ENCODE measurements around the gene SLC46A1.
A peak's percentile ranks its signal among the peaks of the same experiment; 100 is the strongest.
"Not testable (repeated sequence)": the region's sequence is repeated elsewhere in the genome, so short reads cannot be mapped to it uniquely, and the experiment has no call there.

SLC46A1 gene

GRCh38 chr17:28405632-28406472, at the start of gene SLC46A1:
Gene SLC46A1 (minus strand): TSS chr17:28406212. CDS start chr17:28406114, 98 bp downstream.
- DNase-seq (ENCODE audit: low spot score): peak; percentile 59

DNA sequence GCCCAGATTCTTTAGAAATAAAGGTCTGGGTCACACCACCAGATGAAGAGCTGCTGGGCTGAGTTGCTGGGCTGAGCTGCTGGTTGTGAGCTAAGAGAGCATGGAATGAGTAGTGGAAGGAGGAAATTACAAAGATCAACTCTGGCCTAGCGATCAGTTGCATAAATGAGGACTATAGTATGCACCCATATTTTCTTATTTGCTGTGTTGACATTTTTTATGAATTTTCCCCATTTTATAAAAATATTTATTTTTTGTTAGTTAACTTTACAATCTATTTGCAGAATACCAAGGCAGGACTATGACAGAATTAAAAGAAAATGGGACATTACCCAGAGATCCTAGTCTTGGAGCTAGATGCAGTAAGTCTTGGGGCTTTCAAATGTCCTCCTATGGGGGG, 43.8 kb upstream of the SLC46A1 start:
- no peak for DNase-seq (ENCODE audit: low spot score)

GRCh38 chr17:28447396-28447760, 41.4 kb upstream of the SLC46A1 start:
- no peak for DNase-seq (ENCODE audit: low spot score)

DNA sequence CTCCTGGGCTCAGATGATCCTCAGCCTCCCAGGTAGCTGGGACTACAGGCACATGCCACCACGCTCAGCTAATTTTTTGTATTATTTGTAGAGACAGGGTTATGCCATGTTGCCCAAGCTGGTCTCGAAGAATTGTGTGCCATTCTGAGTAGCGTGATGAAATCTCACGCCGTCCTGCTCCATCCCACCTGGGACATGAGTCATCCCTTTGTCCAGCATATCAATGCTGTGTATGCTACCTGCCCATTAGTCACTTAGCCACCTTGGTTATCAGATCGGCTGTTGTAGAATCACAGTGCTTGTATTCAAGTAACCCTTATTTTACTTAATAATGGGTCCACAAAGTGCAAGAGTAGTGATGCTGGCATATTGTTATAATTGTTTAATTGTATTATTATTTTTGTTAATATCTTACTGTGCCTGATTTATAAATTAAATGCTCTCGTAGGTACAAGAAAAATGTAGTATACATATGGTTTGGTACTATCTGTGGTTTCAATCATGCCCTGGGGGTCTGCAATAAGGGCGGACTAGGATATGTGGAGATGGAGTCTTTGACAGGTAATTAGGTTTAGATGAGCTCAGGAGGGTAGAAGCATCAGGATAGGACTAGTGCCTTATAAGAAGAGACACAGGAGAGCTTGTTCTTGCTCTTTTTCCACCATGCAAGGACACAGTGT, 40.8 kb upstream of the SLC46A1 start:
- no peak for DNase-seq (ENCODE audit: low spot score)

DNA sequence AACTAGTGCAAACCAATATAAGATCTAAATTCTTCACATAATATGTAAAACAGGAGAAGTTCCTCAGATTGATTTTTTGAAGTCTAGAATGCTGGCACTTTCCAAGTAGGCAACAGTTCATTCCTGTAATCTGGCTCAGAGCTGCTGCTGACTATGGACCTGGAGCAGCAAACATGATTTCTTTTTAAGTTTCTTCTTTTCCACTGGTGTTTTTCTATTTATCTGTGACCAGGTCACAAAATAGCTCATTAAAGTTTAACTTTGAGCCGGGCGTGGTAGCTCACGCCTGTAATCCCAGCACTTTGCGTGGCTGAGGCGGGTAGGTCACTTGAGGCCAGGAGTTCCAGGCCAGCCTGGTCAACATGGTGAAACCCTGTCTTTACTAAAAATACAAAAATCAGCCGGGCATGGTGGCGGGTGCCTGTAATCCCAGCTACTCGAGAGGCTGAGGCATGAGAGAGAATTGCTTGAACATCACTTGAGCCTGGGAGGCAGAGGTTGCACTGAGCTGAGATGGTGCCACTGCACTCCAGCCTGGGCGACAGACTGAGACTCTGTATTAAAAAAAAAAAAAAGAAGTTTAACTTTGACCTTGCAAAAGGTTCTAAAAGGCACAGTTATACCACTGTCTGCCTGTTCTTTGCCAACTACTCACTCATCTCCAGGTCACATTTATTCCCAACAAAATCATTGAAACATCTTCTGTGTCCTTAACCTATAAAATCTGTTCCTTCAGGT, 38.1 kb upstream of the SLC46A1 start:
- DNase-seq (ENCODE audit: low spot score): no peak

GRCh38 chr17:28434326-28434725, 28.3 kb upstream of the SLC46A1 start:
- not testable (repeated sequence) for DNase-seq (ENCODE audit: low spot score)

- DNase-seq (ENCODE audit: low spot score): no peak
These were observed 27.7 kb upstream of the SLC46A1 start for GRCh38 chr17:28433721-28434120.

DNA sequence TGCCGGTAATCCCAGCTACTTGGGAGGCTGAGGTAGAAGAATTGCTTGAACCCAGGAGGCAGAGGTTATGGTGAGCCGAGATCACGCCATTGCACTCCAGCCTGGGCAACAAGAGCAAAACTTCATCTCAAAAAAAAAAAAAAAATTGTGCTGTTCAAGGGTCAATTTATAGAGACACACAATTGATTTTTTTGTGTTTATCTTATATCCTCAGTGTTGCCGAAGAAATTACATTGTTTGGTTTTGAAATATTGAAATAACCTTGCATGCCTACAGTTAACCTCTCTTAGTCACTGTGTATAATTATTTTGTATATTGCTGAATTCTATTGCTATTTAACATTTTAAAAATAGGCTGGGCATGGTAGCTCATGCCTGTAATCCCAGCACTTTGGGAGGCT, 22.0 kb upstream of the SLC46A1 start:
- DNase-seq (ENCODE audit: low spot score): not testable (repeated sequence)

GRCh38 chr17:28427371-28427770, 21.4 kb upstream of the SLC46A1 start:
- DNase-seq (ENCODE audit: low spot score): no peak

DNA sequence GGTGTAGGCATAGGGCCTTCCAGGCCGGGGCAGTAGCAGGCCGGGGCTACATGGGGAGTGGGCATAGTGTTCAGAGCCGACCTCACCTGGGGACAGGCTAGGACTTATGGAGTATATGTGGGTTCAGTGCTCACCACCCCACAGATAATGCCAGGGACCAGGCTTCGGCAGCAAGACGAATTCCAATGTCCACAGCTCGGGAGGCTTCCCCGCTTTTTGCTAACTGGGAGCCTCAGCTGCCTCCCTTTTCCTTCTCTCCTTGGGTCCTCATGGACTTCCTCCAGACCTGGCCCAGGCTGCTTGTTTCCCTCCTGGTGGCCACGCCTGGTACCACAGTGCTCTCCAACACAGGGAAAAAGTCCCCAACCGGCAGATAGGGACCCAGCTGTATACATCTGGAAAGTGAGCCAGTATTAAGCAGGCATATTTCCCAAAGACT, 20.1 kb upstream of the SLC46A1 start:
- DNase-seq (ENCODE audit: low spot score): no peak

- DNase-seq (ENCODE audit: low spot score): no peak
These were observed 19.2 kb upstream of the SLC46A1 start for GRCh38 chr17:28425206-28425605.

DNA sequence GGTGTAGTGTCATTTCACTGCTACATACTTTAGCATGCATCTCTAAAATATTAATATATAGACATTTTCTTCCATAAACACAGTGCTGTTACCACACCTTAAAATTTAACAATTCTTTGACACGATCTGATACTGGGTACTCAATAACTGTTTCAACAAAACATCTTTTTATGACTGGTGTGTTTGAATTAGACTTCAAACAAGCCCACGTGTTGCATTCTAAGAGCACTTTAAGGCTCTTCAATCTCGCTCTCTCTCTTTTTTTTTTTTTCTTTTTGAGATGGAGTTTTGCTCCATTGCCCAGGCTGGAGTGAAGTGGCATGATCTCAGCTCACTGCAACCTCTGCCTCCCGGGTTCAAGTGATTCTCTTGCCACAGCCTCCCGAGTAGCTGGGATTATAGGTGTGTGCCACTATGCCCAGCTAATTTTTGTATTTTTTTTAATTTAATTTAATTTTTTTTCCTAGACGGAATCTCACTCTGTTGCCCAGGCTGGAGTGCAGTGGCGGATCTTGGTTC, 15.8 kb upstream of the SLC46A1 start:
- no peak for DNase-seq (ENCODE audit: low spot score)

GRCh38 chr17:28416703-28417311, 10.8 kb upstream of the SLC46A1 start:
- peak; percentile 71 for DNase-seq (ENCODE audit: low spot score)

GRCh38 chr17:28415886-28416285, 9.9 kb upstream of the SLC46A1 start:
- DNase-seq (ENCODE audit: low spot score): no peak

DNA sequence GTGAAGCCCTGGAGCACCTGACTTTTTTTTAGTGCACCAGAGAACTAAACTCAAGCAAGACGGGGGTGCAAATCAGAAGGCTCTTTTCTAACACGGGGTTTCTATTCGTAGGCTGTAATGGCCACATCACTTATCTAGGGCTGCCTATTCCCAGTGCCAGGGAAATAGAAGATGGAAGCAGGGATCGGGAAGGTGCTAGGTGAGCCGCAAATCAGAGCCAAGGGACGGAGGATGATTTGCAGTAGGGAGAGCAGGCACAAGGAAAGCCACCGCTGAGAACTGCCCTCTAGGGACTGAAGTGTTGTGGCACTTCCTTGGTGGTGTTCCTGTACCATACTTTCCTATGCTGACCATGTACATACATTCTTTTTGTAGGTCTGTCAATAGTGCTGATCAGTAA, 7.8 kb upstream of the SLC46A1 start:
- no peak for DNase-seq (ENCODE audit: low spot score)

DNA sequence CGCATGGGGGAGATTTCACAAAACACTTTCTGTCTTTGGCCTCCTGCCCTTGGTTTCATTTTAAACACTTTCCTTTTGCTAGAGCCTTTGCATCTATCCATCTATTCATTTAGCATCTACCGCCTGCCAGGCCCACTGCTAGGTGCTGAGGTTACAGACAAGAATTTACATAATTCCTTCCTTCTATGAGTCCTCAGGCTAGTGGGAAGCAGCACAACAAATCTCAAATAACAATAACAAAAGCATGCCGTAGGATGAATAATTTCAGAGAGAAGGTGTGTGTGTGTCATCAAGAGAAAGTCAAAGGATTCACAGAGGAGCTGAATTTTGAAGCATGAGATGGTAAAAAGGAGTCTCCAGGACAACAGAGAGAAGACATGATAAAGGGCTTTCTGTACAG, 6.1 kb upstream of the SLC46A1 start:
- no peak for DNase-seq (ENCODE audit: low spot score)

DNA sequence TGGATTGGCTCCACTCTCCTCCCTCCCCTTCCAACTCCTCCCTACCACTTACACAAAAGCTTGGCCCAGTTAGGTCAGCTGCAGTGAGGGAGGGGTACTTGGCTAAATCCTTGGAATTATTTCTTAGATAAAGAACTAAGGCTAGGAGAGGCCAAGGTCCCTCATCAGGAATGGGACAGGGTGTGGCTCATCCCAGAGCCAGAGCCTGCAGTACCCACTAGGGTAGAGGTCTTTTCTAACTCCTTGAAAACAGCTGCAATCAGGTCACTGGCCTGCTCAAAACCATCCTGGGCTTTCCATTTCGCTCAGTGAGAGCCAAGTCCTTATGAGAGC, 1.9 kb upstream of the SLC46A1 start:
- no peak for DNase-seq (ENCODE audit: low spot score)

DNA sequence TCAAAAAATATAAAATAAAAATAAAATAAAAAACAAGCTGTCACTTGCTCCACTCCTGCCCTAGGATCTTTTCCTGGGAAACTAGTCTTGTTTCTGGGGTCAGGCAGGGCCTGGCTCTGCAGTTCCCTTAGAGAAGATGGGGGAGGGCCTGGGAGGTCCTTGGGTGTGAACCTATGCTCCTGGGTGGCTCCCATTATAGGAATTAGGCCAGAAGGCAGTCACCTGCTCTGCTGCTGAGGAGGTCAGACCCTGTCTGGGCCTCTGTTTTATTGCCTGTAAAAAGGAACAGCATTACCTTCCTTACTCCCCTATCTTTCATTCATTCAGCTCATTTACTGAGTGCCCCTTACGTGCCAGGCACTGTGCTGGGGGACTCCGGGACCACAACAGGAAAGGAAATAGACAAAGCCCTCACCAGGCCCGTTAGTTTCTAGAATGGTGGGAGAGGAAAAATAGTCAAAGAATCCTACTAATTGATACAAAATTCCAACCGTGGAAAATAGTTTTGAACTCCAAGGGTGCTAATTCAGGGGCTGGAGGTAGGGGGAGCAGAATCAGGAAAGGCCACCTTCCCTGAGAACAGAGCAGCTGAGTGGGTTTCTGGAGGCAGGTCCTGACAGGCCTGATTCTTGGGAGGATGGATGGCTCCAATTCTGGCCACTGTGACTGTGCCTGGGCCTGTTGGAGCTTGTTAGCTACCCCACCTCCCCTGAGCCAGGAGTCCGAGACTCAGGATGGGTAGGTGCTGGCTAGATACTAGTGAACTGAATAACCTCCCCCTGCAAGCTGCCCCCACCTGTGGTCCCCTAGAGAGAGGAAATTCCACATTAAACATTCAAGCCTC, 1.3 kb upstream of the SLC46A1 start:
- no peak for DNase-seq (ENCODE audit: low spot score)

GRCh38 chr17:28406473-28406814, 432 bp upstream of the SLC46A1 start:
- DNase-seq (ENCODE audit: low spot score): no peak

- no peak for DNase-seq (ENCODE audit: low spot score)
These were observed 1.0 kb downstream of the SLC46A1 start for GRCh38 chr17:28404812-28405570.

DNA sequence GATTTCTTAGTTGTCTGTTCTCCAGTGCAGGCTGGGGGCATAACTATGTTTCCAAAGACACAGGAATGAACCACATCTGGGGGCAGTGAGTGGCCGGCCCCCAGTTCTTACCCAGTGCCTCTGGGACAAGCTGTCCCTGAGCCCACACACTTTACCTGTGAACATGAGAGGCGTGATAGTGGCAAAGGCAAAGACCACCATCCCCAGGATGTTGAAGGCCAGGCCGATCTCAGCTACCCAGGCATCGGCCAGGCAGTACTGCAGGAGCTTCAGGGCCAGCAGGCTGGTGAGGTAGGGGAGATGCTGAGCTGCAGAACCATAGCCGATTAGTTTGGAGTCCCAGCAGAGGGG, 1.6 kb downstream of the SLC46A1 start:
- DNase-seq (ENCODE audit: low spot score): no peak
